K562 (cell line): Measurements from ENCODE around the gene SLC25A21. TPM values are rescaled to one million over a fixed set of nuclear protein-coding genes. Genes with fewer than 3 reads are reported as not detected.

Source experiments
- GTF2E2 ChIP-seq: fragments of 200-800 bp; sonication (Bioruptor generic); IDR thresholded peaks from 2 replicates; pipeline ENCODE4 v1.6.1; 2016; ENCODE audit warnings: missing genetic modification characterization, missing compliant biosample characterization
- NBN ChIP-seq: fragments of 450-650 bp; IDR thresholded peaks from 2 replicates; pipeline ENCODE4 v1.6.1; 2016; ENCODE audit warnings: low read depth, mild to moderate bottlenecking
- SMAD3 ChIP-seq: fragments of 450-650 bp; formaldehyde crosslinking; conservative IDR thresholded peaks from 2 replicates; pipeline ENCODE4 v1.4.0; 2020; ENCODE audit warnings: mild to moderate bottlenecking
- TAF1 ChIP-seq: IDR thresholded peaks from 2 replicates; pipeline ENCODE4 v1.6.1; 2011; ENCODE audit warnings: mild to moderate bottlenecking, low read length, moderate library complexity; ENCODE audit not compliant: insufficient read depth, control insufficient read depth, severe bottlenecking; ENCODE audit errors: extremely low read depth
- TFAM ChIP-seq: fragments of 250-450 bp; sonication (Bioruptor Pico); conservative IDR thresholded peaks from 2 replicates; pipeline ENCODE4 v1.5.0; 2021; ENCODE audit warnings: mild to moderate bottlenecking, moderate library complexity
- ZEB2 ChIP-seq: fragments of 450-650 bp; IDR thresholded peaks from 2 replicates; pipeline ENCODE4 v1.6.1; 2016
- ZNF12 ChIP-seq: sonication (generic); formaldehyde crosslinking; IDR thresholded peaks from 2 replicates; pipeline ENCODE4 v1.4.0; 2020; ENCODE audit warnings: mild to moderate bottlenecking, missing genetic modification reagents
- ZNF280B ChIP-seq: fragments of 250-450 bp; sonication (Bioruptor Pico); IDR thresholded peaks from 2 replicates; pipeline ENCODE4 v1.5.1; 2021; ENCODE audit warnings: mild to moderate bottlenecking
- ZNF311 ChIP-seq: fragments of 250-450 bp; sonication (Bioruptor Pico); IDR thresholded peaks from 2 replicates; pipeline ENCODE4 v1.4.0; 2020; ENCODE audit warnings: mild to moderate bottlenecking, moderate library complexity
- ZNF431 ChIP-seq: sonication (generic); formaldehyde crosslinking; IDR thresholded peaks from 2 replicates; pipeline ENCODE4 v1.8.0; 2022; ENCODE audit warnings: mild to moderate bottlenecking, missing genetic modification reagents
- polyA plus RNA-seq, 8 experiments: library from polyadenylated mRNA; depleted of rRNA in 4 of 8; stranded (reverse) in 5 of 8; unstranded in 3 of 8; fragments of >200 nt; fragmentation: Nextera tagmentation in 2 of 8; fragmentation: Illumina TruSeq in 1 of 8; extraction: Ambion mirVana in 2 of 8; extraction: Trizol in 1 of 8; gene quantifications; 2 replicates each; pipeline versions ENCODE4 v1.2.1 to v1.2.3, GENCODE V29; 2011 to 2014; ENCODE audit warnings: inconsistent platforms in 1 of 8, missing spikeins in 1 of 8
- total RNA-seq, 7 experiments: library from RNA; depleted of rRNA in 6 of 7; stranded (reverse); fragments of >200 nt in 6 of 7; fragmentation: Illumina TruSeq in 2 of 7; extraction: Trizol in 2 of 7; gene quantifications; 2 replicates each; pipeline versions ENCODE4 v1.2.1 to v1.2.3, GENCODE V29; 2011 to 2021; ENCODE audit warnings: low replicate concordance in 1 of 7
- TF ChIP-seq, protein P1 (sequence below), 2 experiments: fragments of 450-650 bp; formaldehyde crosslinking in 1 of 2; IDR thresholded peaks; 2 replicates each; pipeline versions ENCODE4 v1.4.0 to v1.6.1; 2014 to 2020; ENCODE audit warnings: mild to moderate bottlenecking in 2 of 2, borderline replicate concordance in 1 of 2, low read depth in 1 of 2
- TF ChIP-seq, protein P2 (sequence below), 2 experiments: fragments of 450-650 bp; conservative IDR thresholded peaks; 2 replicates each; pipeline ENCODE4 v1.6.1; 2017; ENCODE audit warnings: mild to moderate bottlenecking in 2 of 2, moderate library complexity in 2 of 2
- TF ChIP-seq, protein P3 (sequence below): fragments of 250-450 bp; sonication (Bioruptor Pico); IDR thresholded peaks from 2 replicates; pipeline ENCODE4 v1.8.0; 2021; ENCODE audit warnings: moderate library complexity, mild to moderate bottlenecking, inconsistent platforms

Gene SLC25A21
- total and polyA plus RNA-seq, 9 of the 15 experiments (the other 6 are each of a cell fraction or from before 2014, with no cell fraction given) = 15.2 to 46.7 (median 28.7) TPM

- TF ChIP-seq, protein P1, sequence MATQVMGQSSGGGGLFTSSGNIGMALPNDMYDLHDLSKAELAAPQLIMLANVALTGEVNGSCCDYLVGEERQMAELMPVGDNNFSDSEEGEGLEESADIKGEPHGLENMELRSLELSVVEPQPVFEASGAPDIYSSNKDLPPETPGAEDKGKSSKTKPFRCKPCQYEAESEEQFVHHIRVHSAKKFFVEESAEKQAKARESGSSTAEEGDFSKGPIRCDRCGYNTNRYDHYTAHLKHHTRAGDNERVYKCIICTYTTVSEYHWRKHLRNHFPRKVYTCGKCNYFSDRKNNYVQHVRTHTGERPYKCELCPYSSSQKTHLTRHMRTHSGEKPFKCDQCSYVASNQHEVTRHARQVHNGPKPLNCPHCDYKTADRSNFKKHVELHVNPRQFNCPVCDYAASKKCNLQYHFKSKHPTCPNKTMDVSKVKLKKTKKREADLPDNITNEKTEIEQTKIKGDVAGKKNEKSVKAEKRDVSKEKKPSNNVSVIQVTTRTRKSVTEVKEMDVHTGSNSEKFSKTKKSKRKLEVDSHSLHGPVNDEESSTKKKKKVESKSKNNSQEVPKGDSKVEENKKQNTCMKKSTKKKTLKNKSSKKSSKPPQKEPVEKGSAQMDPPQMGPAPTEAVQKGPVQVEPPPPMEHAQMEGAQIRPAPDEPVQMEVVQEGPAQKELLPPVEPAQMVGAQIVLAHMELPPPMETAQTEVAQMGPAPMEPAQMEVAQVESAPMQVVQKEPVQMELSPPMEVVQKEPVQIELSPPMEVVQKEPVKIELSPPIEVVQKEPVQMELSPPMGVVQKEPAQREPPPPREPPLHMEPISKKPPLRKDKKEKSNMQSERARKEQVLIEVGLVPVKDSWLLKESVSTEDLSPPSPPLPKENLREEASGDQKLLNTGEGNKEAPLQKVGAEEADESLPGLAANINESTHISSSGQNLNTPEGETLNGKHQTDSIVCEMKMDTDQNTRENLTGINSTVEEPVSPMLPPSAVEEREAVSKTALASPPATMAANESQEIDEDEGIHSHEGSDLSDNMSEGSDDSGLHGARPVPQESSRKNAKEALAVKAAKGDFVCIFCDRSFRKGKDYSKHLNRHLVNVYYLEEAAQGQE (IDR thresholded peaks at IDR 0.05; ENCODE audit: borderline replicate concordance) = 0 out of 2 replicates have a peak, but pooled peaks have one; percentile 3
- TF ChIP-seq, protein P1 (CRISPR knock-in tag; IDR thresholded peaks at IDR 0.05; ENCODE audit: low read depth) = no peak
- TF ChIP-seq, protein P2, sequence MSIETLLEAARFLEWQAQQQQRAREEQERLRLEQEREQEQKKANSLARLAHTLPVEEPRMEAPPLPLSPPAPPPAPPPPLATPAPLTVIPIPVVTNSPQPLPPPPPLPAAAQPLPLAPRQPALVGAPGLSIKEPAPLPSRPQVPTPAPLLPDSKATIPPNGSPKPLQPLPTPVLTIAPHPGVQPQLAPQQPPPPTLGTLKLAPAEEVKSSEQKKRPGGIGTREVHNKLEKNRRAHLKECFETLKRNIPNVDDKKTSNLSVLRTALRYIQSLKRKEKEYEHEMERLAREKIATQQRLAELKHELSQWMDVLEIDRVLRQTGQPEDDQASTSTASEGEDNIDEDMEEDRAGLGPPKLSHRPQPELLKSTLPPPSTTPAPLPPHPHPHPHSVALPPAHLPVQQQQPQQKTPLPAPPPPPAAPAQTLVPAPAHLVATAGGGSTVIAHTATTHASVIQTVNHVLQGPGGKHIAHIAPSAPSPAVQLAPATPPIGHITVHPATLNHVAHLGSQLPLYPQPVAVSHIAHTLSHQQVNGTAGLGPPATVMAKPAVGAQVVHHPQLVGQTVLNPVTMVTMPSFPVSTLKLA (conservative IDR thresholded peaks at IDR 0.05) = peak in 1 of 2 experiments; percentile 12; a peak in 2 of 4 replicates
- TF ChIP-seq ZNF431 (CRISPR knock-in tag) (no peak), ZNF311 (CRISPR knock-in tag) (no peak), ZNF12 (CRISPR knock-in tag) (peak; percentile 23; the same call in 1 of the 2 replicates), TAF1 (peak; percentile 89), ZEB2 (peak; percentile 75), GTF2E2 (tag) (peak; percentile 91), ZNF280B (CRISPR knock-in tag) (no peak), TFAM (CRISPR knock-in tag) (no peak), NBN (peak; percentile 47; the same call in 1 of the 2 replicates), SMAD3 (no peak)
- TF ChIP-seq, protein P3, sequence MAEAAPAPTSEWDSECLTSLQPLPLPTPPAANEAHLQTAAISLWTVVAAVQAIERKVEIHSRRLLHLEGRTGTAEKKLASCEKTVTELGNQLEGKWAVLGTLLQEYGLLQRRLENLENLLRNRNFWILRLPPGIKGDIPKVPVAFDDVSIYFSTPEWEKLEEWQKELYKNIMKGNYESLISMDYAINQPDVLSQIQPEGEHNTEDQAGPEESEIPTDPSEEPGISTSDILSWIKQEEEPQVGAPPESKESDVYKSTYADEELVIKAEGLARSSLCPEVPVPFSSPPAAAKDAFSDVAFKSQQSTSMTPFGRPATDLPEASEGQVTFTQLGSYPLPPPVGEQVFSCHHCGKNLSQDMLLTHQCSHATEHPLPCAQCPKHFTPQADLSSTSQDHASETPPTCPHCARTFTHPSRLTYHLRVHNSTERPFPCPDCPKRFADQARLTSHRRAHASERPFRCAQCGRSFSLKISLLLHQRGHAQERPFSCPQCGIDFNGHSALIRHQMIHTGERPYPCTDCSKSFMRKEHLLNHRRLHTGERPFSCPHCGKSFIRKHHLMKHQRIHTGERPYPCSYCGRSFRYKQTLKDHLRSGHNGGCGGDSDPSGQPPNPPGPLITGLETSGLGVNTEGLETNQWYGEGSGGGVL = no peak
Observed at GRCh38 chr14:37172024-37172869, at the start of gene SLC25A21 (continued).
